ENCODE measurements around the gene KRTAP2-3.

DNA sequence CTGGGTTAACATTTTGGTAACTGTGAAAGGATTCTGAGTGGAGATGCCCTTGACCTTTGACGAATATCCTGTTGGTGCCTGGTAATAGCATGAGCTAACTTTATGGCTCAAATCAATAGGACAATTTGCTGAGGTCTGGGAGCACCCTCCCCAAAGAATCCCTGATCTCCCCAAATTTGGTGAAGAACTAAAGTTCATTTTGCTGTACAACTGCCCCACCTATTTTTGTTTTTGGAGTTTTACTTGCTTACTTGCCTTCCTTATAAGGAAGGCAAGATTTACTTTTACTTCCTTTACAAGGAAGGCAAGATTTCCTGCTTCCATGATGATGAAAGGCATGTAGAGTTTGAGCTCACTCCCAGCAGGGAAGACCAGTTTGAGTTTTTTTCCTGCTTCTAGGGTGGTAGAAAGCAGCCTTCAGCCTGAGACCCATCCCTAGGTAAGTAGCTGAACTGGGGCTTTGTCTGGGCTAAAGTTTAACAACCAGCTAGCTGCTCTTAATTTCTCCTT, 48.1 kb upstream of the KRTAP2-3 start:
- TF ChIP-seq, protein P1, sequence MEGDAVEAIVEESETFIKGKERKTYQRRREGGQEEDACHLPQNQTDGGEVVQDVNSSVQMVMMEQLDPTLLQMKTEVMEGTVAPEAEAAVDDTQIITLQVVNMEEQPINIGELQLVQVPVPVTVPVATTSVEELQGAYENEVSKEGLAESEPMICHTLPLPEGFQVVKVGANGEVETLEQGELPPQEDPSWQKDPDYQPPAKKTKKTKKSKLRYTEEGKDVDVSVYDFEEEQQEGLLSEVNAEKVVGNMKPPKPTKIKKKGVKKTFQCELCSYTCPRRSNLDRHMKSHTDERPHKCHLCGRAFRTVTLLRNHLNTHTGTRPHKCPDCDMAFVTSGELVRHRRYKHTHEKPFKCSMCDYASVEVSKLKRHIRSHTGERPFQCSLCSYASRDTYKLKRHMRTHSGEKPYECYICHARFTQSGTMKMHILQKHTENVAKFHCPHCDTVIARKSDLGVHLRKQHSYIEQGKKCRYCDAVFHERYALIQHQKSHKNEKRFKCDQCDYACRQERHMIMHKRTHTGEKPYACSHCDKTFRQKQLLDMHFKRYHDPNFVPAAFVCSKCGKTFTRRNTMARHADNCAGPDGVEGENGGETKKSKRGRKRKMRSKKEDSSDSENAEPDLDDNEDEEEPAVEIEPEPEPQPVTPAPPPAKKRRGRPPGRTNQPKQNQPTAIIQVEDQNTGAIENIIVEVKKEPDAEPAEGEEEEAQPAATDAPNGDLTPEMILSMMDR (conservative IDR thresholded peaks at IDR 0.05): no peak
- no peak for TF ChIP-seq ZFX (IDR thresholded peaks at IDR 0.05)

Measured in C4-2B (cell line).